B cell (primary cell): ENCODE measurements around the gene CHCHD6.

ENCODE experiments used
- CTCF ChIP-seq: fragments of 200-600 bp; IDR thresholded peaks from one replicate; pipeline ENCODE4 v1.8.0; 2022; ENCODE audit warnings: antibody characterized with exemption, mild to moderate bottlenecking
- EZH2 ChIP-seq: IDR thresholded peaks from 2 replicates; pipeline ENCODE4 v1.6.1; 2012; ENCODE audit warnings: borderline replicate concordance, low read depth, mild to moderate bottlenecking, moderate library complexity, low read length; ENCODE audit not compliant: insufficient read depth, poor library complexity, severe bottlenecking

GRCh38 chr3:126912027-126912422, 208.0 kb downstream of the CHCHD6 start:
- no peak for TF ChIP-seq CTCF
- no peak for TF ChIP-seq EZH2
